Peyer's patch (tissue), 4 donors: Measurements from ENCODE around the gene C20orf144. TPM values are rescaled to one million over a fixed set of nuclear protein-coding genes. Genes with fewer than 3 reads are reported as not detected.
"Not testable (repeated sequence)": the region's sequence is repeated elsewhere in the genome, so short reads cannot be mapped to it uniquely, and the experiment has no call there.

Experiments used
- DNase-seq, 3 donors: peaks; one replicate each; pipeline ENCODE4 v3.0.0-alpha.2; 2017 to 2019
- H3K27ac ChIP-seq, 4 donors: fragments of 200-600 bp; sonication (generic); one replicate each; pipeline ENCODE4 v1.5.1; 2016 to 2019
- H3K27me3 ChIP-seq, 2 donors: fragments of 200-600 bp; sonication (generic); one replicate each; pipeline ENCODE4 v1.5.1; 2019
- H3K36me3 ChIP-seq, 3 donors: fragments of 200-600 bp; sonication (generic); one replicate each; pipeline ENCODE4 v1.5.1; 2016 to 2019
- H3K4me1 ChIP-seq, 4 donors: fragments of 200-600 bp; sonication (generic); one replicate each; pipeline ENCODE4 v1.5.1; 2016 to 2019
- H3K4me3 ChIP-seq, 4 donors: fragments of 200-600 bp; sonication (generic); 1 replicate in 3 of 4; 2 replicates in 1 of 4; pipeline ENCODE4 v1.5.1; 2016 to 2019; ENCODE audit warnings: mild to moderate bottlenecking in 1 of 4
- H3K9me3 ChIP-seq, 4 donors: fragments of 200-600 bp; sonication (generic); one replicate each; pipeline ENCODE4 v1.5.1; 2016 to 2019; ENCODE audit warnings: mild to moderate bottlenecking in 1 of 4
- CTCF ChIP-seq, 6 experiments: fragments of 450-650 bp in 4 of 6; fragments of 200-600 bp in 2 of 6; sonication (generic) in 1 of 6; IDR thresholded peaks; one replicate each; pipeline ENCODE4 v1.5.1; 2017 to 2019; ENCODE audit warnings: antibody characterized with exemption in 6 of 6, mild to moderate bottlenecking in 3 of 6, moderate library complexity in 1 of 6
- POLR2A ChIP-seq, 2 donors: fragments of 450-650 bp; IDR thresholded peaks; one replicate each; pipeline ENCODE4 v1.5.1; 2017; ENCODE audit warnings: antibody characterized with exemption in 2 of 2, mild to moderate bottlenecking in 2 of 2, moderate library complexity in 2 of 2
- total RNA-seq, 4 donors: library from RNA; depleted of rRNA; stranded (reverse); fragments of >200 nt; gene quantifications; one replicate each; pipeline ENCODE4 v1.1.0, GENCODE V29; 2016

C20orf144 gene
- total RNA-seq, 4 donors from 2014 or later, result not detected

- H3K36me3 ChIP-seq, result peaks cover 0 to 90% (median 0%) of the 10 kb centered on the region in 3 donors
- H3K4me3 ChIP-seq, result no peak overlapping the region
- H3K4me1 ChIP-seq, result no peaks in the 10 kb centered on the region
- no peak for DNase-seq
- H3K9me3 ChIP-seq, result no peaks in the 10 kb centered on the region
- TF ChIP-seq POLR2A (IDR thresholded peaks at IDR 0.05), result no peak
- no peak for TF ChIP-seq CTCF (IDR thresholded peaks at IDR 0.05)
- H3K27me3 ChIP-seq, result no peaks in the 10 kb centered on the region
- H3K27ac ChIP-seq, result no peak overlapping the region
These were observed 32.6 kb upstream of the C20orf144 start for GRCh38 chr20:33629533-33629932.

- Histone ChIP-seq H3K27me3 (no peaks in the 10 kb centered on the region), H3K27ac (no peak overlapping the region), H3K9me3 (no peaks in the 10 kb centered on the region), H3K4me3 (no peak overlapping the region), H3K36me3 (peaks cover 0 to 86% (median 0%) of the 10 kb centered on the region in 3 donors), H3K4me1 (no peaks in the 10 kb centered on the region)
- no peak for DNase-seq
- TF ChIP-seq POLR2A (IDR thresholded peaks at IDR 0.05) (no peak), CTCF (IDR thresholded peaks at IDR 0.05) (no peak)
These were observed 32.1 kb upstream of the C20orf144 start for GRCh38 chr20:33629979-33630378.

GRCh38 chr20:33630507-33630906 lies 31.6 kb upstream of the C20orf144 start:
- no peaks in the 10 kb centered on the region for H3K27me3 ChIP-seq
- H3K4me3 ChIP-seq, result no peak overlapping the region
- DNase-seq, result no peak
- H3K27ac ChIP-seq, result no peak overlapping the region
- H3K9me3 ChIP-seq, result no peaks in the 10 kb centered on the region
- peaks cover 0 to 85% (median 0%) of the 10 kb centered on the region in 3 donors for H3K36me3 ChIP-seq
- TF ChIP-seq CTCF (IDR thresholded peaks at IDR 0.05), result no peak
- TF ChIP-seq POLR2A (IDR thresholded peaks at IDR 0.05), result no peak
- H3K4me1 ChIP-seq, result no peaks in the 10 kb centered on the region

GRCh38 chr20:33631910-33632309 lies 30.2 kb upstream of the C20orf144 start:
- not testable (repeated sequence) for H3K4me3 ChIP-seq, H3K4me1 ChIP-seq, H3K9me3 ChIP-seq, H3K27me3 ChIP-seq, DNase-seq, H3K27ac ChIP-seq
- H3K36me3 ChIP-seq, result peaks cover 0 to 83% (median 0%) of the 10 kb centered on the region in 3 donors

- no peak overlapping the region for H3K27ac ChIP-seq
- H3K4me1 ChIP-seq, result no peaks in the 10 kb centered on the region
- H3K4me3 ChIP-seq, result no peak overlapping the region
- H3K27me3 ChIP-seq, result no peaks in the 10 kb centered on the region
- TF ChIP-seq CTCF (IDR thresholded peaks at IDR 0.05) (no peak), POLR2A (IDR thresholded peaks at IDR 0.05) (no peak)
- peaks cover 0 to 76% (median 0%) of the 10 kb centered on the region in 3 donors for H3K36me3 ChIP-seq
- no peaks in the 10 kb centered on the region for H3K9me3 ChIP-seq
- DNase-seq, result no peak
These were observed 26.8 kb upstream of the C20orf144 start for GRCh38 chr20:33635341-33635740.

- no peak for DNase-seq
- no peaks in the 10 kb centered on the region for H3K9me3 ChIP-seq
- peaks cover 0 to 76% (median 0%) of the 10 kb centered on the region in 3 donors for H3K36me3 ChIP-seq
- TF ChIP-seq POLR2A (IDR thresholded peaks at IDR 0.05) (no peak), CTCF (IDR thresholded peaks at IDR 0.05) (no peak)
- H3K4me3 ChIP-seq, result no peak overlapping the region
- no peak overlapping the region for H3K27ac ChIP-seq
- no peaks in the 10 kb centered on the region for H3K27me3 ChIP-seq
- no peaks in the 10 kb centered on the region for H3K4me1 ChIP-seq
These were observed 25.4 kb upstream of the C20orf144 start for GRCh38 chr20:33636776-33637175.
